Skeletal muscle cell (primary cell): Measurements from ENCODE around the gene AJAP1.

Experiments used
- DNase-seq: peaks from one replicate; pipeline ENCODE4 v3.0.0-alpha.2; 2010; ENCODE audit warnings: low read depth
- H3K4me3 ChIP-seq: 2 replicates; pipeline ENCODE4 v1.5.1; 2011; ENCODE audit warnings: low read depth, mild to moderate bottlenecking, control low read depth, low read length, moderate library complexity

AJAP1 gene

DNA sequence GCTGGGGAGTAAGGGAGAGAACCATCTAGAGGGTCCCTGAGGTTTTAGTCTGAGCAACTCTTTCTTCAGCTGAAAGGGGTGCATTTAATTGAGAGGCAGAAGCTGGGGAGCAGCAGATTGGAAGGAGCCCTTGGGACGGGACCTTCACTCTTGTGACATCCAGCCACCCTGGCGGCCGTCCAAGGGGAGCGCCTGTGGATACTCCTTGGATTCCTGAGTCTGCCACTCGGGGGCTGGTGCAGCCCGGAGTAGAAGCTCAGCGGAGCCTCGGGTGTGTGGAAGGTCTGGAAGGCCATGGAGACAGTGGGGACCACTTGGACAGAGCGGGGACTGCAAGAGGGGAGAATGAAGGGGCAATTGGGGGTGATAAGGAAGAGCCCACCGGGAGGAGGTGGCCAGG is 68.7 kb downstream of the AJAP1 start:
- H3K4me3 ChIP-seq: no peak overlapping the region
- DNase-seq: no peak

DNA sequence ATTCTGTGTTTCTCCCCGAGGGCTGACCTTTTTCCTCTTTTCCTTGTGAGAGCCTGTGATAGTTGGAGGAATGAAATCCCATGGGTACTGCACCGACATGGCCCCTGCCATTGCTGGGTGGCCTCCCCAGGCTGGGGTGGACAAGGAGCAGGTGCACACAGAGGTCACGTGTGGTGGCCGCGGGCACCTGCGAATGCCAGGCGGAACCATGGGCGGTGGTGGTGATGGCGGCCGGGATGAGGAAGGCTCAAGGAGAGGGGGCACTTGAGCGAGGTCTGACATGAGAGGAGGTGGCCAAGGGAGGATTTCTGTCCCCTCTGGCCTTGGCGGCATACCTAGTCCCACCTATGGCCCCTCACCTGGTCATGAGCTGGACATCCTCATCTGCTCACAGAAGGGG is 69.6 kb downstream of the AJAP1 start:
- DNase-seq: no peak

DNA sequence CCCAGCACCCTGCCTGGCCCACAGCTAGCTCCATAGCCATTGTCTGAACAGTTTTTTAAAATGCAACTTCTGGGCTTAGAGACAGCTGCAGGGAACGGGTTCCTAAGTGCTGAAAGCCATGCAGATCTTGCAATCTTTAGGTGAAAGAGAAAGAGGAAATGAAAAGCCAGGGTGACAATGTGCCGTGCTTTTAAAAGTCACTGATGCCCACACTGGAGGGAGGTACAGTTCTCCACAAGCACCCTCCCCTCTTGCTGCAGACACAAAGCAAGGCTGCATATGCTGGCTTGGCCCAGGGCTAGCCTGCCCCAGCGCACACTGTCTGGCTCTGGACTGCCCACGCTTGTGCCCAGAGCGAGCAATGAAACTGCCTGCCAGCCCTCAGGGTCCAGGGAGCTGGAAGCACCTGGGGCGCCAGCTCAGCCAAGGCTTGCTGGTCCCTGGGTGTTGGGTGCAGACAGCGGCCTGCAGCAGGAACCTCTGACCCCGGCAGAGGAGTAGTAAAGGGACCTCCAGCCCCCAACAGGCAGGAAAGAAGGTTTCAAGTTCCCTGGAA is 70.4 kb downstream of the AJAP1 start:
- no peak overlapping the region for H3K4me3 ChIP-seq
- no peak for DNase-seq

More for the DNA sequence above, 69.6 kb downstream of the AJAP1 start:
- H3K4me3 ChIP-seq: no peak overlapping the region

DNA sequence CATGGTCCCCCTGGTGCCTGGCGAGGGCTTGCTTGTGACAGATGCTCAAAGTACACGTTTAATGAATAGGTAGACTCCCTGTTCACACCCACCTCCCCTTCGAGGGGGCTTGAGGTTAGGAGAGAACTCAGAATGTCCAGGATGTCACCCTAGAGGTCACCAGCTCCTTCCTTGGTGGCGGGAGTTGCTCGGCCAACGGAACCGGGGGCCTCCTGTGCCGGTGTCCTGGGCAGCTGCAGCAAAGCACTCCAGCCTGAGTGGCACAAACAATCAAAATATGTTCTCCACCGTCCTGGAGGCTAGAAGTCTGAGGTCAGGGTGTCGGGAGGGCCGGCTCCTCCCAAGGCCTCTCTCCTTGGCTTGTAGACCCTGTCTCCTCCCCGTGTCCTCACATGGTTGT is 71.0 kb downstream of the AJAP1 start:
- H3K4me3 ChIP-seq: no peak overlapping the region
- no peak for DNase-seq

DNA sequence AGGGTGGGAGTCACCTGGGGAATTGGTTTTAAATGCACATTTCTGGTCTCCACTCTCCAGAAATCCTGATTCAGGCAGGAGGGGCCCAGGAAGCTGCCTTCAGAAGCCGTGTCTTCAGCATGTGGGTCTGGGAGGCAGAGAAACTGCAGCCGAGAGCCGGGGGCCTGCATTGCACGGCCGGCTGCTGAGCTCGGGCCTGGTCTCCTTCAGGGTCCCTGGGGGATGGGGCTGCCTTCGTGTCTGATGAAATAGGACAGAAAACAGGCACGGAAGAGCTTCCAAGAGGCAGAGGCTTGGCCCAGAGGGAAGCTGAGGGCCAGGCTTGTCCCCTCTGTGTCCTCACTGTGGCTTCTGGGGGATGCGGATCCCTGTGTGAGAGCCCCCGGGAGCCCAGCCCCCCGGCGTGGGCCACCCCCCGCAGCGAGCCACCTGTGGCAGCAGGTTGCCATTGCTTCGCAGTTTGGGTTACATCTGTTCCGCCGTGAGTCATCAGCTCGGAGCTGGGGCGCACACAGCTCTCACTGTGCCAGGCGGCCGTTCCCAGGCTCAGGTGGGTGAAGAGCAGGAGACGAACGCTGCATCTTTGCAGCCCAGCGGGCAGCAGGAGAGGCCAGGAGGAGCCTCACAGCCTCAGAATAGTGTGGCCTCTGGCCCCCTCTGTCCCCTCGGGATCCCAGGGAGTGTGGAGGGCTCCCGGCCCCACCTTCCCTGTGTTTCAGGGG is 72.4 kb downstream of the AJAP1 start:
- no peak for DNase-seq
- no peak overlapping the region for H3K4me3 ChIP-seq

DNA sequence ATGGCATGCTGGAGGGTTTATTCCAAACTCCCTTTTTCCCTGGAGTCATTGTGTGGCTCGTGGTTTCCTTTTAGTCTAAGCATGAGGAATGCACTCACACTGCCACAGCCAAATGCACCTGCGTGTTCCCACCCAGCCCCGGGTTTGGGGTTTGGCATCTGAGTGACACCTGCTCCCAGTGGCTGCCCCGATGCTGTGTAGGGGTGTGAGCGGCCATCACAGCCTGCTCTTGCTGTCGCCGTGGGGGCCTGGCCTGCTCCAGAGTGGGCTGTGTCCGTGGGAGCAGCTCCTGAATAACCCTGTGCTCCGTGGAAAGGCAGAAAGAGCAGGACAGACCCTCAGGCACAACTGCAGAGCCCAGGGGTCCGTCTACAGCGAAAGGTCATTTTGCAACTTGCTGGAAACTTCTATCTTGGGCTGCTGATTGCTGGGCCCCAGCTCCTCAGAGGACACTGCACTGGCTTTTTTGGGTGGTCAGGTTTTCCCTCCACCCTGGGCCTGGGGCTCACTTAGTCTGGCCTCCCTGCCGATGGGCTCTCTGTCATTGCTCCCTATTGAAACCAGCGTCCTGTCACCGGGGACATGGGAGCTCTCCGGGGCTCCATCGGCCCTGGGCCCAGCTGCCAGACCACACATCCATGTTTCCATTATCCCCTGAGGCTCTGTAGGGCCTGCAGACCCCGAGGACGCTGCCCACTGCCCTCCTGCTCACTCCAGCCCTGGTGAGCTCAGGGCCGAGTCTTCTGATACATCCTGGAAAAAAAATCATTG is 74.1 kb downstream of the AJAP1 start:
- DNase-seq: no peak
- no peak overlapping the region for H3K4me3 ChIP-seq

DNA sequence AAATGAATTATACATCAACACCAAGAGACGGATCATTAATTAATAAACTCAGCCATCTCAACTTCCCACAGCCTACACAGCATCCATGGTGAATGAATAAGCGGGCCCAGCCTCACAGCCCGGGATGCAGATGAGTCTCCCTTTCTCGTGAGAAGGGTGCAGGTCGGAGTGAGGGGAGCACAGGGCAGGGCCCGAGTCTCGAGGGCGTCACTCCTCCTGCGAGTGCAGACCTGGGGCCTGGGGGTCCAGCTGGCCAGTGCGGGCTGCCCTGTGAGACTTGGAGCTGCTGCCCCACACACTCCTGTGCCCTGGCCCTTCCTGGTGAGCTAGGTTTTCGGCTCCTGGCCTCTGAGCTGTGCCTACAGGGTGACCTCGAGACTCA is 74.7 kb downstream of the AJAP1 start:
- H3K4me3 ChIP-seq: no peak overlapping the region
- DNase-seq: no peak

DNA sequence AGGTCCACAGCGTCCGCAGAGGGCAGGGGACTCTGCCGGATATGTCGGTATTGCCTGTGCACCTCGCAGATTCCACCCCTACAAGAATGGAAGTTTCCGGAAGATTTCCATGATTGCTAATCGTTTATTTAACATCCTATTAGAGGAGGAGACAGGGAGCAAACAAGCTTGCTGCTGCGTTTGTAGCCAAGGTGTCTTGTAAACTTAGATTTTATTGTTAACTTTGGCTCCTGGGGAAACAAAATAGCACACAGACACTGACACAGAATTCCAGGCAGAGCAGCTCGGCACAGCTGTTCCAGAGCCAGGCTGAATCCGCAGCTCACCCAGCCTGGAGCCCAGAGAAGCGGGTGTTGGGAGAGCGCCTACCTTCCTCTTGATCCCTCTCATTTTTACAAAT is 75.7 kb downstream of the AJAP1 start:
- no peak for DNase-seq
- no peak overlapping the region for H3K4me3 ChIP-seq

DNA sequence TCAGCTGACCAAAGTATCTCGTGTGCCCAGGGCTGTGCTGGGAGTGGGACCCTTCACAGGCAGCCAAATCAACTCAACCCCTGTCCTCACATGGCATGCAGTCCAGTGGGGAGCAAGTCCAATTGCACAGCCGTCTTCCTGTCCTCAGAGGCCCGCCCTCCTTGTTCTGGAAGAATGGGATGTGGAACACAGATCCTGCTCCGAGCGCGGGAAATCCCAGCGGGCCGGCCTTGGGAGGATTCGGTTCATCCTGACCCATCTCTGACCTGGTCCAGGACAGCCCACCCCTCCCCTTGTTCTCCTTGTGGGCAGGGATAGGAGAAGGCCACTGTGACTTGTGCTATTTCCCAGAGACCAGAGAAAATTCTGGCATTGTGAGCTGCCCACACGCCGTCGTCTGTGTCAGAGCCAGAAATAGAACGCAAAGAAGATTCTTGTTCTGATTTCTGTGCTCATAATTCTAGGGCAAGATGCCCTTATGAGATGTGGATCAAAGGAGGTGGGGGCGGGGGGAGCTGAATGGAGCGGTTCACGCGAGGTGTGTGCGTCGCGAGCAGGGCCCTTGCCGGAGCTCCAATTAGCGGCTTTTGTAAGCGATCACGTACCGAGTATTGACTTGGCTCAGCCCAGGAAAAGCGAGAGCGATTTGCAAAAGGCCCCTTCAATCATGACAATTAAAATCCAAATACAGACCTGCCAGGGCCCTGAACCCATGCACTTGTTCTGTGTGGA is 79.2 kb downstream of the AJAP1 start:
- H3K4me3 ChIP-seq: no peak overlapping the region
- no peak for DNase-seq

DNA sequence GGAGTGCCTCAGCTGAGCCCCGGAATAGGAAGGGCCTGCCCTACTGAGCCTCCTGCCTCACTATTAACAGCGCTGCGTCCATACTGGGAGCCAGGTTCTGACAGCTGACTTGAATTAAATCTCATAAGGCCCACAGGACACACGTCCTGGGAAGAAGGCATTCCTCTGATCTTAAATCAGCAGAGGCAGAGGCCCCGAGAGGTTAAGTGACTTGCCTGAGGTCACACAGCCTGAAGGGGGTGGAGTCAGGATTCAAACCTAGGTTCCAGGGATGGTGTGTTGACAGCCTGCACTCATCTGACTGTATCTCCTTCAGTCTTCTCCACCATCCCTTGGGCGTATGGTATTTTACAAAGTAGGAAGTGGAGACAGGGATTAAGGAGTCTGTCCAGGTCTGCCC is 79.8 kb downstream of the AJAP1 start:
- DNase-seq: no peak
- H3K4me3 ChIP-seq: no peak overlapping the region

DNA sequence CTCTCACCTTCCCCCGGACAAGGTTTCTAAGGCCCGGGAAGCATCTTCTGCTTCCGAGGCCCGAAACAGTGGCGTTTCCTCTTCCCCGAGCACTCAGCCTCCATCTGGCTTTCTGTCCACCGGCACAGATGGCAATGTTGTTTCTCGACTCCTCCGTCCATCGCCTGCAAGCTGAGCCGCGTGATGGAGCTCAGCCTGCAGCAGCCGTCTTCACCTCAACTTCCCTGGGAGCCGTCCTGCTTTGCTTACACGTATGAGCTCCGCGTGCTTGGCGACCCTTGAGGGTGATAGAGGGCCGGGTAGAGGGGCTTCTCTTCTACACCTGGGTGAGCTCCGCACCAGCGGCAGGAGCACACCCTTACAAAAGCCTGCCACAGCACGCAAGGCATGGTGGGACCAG is 80.4 kb downstream of the AJAP1 start:
- no peak for DNase-seq
- no peak overlapping the region for H3K4me3 ChIP-seq

DNA sequence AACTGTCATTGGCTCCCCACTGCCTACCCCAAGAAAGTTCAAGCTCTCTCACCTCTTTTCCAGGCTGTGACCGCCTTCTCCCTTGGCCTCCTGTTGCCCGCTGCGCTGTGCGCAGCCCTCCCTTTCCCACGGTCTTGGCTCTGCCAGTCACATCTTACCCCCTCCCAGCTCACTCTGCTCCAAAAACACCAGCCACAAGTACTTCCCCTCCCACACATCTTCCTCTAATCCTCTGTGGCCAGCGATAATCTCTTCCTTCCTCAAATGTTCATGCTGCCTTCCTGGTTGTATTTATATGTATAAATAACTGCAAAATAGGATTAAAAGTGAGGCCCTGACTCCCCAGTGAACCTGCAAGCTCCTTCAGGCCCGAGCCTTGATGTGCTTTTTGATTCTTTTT is 81.8 kb downstream of the AJAP1 start:
- DNase-seq: no peak

DNA sequence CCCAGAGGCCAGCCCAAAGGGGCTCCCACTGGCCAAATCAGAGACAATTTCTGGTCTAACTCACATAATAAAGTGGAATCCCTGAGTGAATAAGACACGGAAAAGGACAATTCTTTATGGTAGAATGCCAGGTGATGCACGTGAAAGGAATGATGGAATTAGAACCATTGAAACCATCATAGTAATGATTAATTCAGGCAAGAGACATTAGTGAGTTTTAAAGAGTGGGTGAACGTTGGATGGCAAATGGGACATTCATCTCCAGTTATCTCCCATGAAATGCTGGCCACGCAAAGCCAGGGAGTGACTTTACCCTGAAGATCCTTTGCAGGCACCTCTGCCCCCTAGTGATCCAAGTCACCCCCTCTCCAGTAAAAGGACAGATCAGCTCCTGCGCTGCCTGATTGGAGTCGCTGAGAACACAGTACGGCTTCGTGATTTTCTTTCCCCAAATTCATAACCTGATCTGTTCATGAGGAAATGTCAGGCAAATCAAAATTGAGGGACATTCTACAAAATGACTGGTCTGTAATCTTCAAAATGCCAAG is 87.5 kb downstream of the AJAP1 start:
- no peak overlapping the region for H3K4me3 ChIP-seq
- no peak for DNase-seq

More for the DNA sequence above, 81.8 kb downstream of the AJAP1 start:
- H3K4me3 ChIP-seq: no peak overlapping the region

DNA sequence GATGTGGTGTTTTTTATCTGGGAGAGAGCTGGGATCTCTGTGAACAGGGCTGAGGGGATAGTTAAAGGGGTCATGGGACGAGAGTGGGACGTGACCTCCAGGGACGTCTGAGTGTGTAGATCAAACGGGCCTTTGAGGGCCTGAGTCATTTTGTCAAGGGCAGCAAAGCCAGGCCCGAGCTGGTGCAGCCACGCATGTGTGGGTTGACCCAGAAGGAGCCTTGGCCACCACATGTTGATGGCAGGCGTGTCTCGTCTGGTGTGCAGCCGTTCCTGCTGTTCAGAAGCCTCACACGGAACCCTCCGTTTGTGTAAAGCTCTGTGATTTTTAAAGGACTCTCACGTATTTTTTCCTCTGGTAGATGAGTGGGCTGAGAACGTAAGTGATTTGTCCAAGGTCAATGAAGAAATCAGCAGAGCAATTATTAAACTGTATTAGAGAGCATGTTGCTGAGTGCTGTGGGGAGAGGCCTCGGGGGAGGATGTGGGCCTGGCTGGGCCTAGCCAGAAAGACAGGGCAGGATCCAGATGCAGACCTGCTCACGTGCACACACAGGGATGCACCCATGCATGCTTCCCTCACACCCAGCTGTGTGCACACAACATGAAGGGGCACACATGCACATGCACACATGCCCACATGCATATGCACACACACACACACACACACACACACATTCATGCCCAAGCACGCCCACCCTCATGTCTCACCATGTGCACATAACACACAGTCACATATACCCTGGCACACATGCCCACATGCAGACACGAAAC is 89.8 kb downstream of the AJAP1 start:
- no peak overlapping the region for H3K4me3 ChIP-seq
- DNase-seq: no peak

DNA sequence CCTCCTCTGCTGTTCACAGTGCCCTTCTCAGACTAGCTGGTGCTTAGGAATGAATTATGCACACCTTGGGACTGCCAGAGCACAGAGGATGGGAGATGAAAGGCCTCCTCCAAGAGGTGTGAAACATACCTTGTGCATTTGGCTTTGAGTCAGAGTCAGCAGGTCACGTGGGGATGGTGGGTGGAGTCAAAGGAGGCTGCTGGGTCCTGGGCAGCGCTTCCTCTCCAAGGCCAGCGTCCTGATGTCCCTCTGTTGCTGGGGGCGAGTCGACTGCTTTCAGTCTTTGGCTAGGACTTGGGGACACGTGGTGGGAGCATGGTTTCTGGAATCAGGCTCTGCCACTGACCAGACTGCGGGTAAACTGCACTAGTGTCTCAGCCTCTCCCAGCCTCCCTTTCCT is 91.2 kb downstream of the AJAP1 start:
- DNase-seq: no peak
- no peak overlapping the region for H3K4me3 ChIP-seq

DNA sequence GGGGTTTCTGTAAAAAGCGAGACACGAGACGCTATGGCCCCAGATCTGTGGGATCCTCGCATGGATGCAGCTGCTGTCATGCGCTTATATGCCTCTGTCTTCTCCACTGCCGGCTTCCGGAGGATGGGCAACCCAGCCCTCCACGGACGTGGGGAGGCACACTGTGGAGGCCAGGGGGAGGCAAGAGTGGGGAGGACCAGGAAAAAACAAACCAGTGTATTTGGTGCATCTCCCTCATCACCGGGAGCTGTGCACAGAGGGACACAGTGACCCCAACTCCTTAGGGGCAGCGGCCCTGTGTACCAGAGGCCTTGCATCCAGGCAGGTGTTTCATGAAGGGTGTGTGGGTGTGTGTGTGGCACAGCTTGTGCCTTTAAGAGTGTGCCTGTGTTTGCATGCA is 95.0 kb downstream of the AJAP1 start:
- no peak overlapping the region for H3K4me3 ChIP-seq
- no peak for DNase-seq

DNA sequence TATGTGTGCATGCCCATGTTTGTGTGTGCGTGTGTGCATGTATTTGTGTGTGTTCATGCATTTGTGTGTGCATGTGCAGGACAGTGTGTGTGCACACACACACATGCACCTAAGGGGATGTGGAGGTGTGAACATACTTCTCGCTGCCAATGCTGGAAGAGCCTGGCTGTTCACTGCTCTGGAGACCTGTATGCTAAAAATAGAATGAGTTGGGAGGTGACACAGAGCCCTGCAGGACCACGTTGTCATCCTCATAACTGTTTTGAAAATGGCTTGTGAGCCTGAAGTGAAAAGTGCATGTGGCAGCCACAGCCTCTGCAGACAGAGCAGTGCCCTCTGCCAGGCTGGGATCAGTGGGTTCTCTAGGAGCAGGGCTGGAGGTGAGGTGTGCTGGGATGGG is 95.8 kb downstream of the AJAP1 start:
- H3K4me3 ChIP-seq: no peak overlapping the region
- DNase-seq: no peak

DNA sequence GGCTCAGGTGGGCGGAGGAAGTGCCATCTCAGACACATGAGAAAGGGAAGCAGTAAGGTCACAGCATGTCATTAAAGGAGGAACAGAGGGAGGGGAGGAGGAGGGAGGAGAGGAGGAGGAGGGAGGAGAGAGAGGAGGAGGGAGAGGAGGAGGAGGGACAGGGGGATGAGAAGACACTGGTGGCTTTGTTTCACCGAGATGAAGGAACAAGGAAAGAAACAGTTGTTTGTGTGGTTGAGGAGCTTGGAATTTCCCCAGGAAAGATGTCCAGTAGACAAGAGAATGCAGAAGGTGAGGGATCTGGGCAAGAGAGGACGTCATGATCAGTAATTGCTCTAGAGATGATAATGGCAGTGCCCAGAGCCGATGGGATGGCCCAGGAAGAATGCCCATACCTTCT is 97.7 kb downstream of the AJAP1 start:
- DNase-seq: no peak
- H3K4me3 ChIP-seq: no peak overlapping the region

DNA sequence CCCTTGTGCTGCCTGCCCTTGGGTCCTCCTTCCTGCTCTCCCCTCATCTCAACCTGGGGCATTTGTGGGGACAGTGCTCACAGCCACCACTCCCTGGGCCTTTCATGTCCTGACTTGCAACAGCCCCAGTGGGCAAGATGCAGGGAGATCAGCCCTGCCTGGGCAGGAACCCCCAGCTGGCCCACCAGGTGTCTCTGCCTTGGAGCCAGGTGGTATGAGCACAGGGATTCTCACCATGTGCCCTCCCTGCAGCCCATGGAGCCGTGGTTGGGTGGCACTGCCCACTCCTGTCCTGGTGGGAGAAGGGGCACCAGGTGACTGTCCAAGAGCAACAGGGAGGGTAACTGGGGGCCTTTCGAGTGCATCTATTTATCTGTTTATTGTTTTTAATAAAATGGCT is 100.4 kb downstream of the AJAP1 start:
- no peak overlapping the region for H3K4me3 ChIP-seq
- no peak for DNase-seq
